Non-pigmented ciliary epithelial cell (primary cell): ENCODE results near the gene KRT79.

Experiments used
- DNase-seq: peaks from one replicate; pipeline ENCODE4 v3.0.0-alpha.2; 2010; ENCODE audit warnings: low read depth

The KRT79 gene

DNA sequence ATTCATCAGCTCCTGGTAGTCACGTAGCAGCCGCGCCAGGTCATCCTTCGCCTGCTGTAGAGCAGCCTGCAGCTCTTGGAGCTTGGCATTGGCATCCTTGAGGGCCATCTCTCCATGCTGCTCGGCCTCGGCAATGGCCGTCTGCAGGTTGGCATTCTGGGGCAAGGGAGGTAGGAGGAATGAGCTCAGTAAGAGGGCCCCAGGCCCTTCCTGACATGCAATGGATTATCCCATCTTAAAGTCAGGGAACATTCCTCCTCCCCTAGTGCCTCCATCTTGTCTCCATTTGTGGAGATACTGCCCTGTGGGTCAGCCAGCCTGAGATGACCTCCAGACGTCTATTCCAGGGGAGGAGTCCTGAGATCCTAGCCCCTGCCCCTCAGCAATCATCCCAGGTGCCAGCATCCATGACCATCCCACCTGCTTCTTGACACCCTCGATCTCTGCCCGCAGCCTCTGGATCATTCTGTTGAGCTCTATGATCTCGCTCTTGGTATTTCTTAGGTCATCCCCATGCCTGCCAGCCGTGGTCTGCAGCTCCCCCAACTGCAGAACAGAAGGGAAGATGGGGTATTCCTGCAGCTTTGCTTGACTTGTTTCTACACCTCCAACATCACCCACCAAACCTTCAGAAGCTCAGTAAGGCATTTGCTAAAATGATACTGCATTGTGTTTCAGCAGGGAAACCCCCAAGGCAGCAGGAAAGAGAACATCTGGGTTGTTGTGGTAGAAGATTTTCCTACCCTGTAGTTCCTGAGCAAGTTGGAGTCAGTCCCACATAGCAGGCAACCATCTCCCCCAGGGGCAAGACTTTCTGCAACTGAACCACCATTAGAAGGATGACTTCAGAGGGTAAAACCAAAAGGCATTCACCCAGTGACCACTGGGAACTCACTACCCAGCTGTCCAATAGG is 42.6 kb downstream of the KRT79 start:
- DNase-seq, result no peak

DNA sequence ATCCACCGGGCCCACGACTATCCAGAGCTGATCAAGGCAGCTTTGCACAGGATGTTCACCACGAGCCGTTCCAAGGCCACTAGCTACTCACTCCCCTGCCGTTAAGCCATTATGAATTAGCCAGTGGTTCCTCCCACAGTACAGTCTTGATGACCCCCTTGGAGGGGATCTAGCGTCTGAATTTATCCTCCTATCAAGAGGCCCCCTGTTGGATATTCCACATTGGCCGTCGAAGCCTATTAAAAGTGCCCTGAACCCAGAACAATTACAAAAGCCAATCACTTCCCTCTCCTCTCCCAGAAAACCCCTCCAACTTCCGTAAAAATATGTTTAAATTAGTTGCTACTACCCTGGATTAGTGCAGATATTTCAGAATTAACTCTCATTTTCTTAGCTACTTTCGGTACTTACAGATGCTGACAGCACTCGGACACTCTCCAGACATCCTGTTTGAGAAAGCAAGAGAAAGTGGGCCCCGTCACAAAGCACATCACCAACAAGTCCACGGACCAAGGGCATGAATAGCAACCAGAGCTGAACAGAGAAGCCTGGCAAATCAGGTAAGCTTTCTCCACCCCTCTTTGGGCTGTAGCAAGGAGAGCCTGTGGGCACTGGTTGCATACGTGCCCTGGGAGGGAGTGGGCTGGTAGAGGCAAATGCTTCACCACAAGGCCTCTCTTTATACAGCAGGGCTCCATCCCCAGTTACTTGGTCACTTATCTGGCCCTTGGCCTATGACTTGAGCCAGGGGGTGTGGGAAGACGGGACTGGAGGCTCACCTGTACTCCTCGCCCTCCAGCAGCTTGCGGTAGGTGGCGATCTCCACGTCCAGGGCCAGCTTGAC is 43.5 kb downstream of the KRT79 start:
- no peak for DNase-seq

DNA sequence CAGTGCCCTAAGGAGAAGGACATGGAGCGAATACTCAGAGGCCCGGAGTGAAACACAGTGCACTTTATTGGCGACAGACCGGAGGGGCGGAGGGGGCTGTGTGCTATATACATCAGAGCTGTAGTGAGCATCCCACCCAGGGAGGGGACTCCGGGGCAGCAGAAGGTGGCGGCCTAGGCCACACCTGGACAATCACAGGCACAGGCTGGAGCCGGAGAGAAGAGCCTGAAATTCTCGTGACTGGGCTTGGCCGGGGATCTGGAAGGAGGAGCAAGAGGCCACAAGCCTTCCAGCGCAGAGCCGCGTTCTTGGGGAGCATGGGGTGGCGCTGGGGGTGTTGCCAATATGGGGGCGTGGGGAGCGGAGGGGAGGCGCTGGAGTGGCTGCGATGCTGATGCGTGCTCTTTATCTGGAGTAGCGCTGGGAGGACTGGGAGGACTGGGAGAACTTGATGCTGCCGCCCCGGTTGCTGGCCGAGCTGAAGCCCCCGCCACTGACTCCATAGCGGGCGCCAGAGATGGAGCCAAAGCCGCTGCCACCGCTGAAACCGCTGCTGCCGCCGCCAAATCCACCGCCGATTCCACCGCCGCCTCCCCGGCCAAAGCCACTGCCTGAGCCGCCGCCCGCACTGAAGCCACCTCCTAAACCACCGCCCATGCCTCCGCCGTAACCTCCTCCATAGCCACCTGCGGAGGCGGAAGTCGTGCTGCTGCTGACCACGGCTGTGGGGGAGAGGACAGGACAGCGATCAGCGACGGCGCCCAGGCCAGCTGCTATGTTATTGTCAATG is 44.3 kb downstream of the KRT79 start:
- no peak for DNase-seq

DNA sequence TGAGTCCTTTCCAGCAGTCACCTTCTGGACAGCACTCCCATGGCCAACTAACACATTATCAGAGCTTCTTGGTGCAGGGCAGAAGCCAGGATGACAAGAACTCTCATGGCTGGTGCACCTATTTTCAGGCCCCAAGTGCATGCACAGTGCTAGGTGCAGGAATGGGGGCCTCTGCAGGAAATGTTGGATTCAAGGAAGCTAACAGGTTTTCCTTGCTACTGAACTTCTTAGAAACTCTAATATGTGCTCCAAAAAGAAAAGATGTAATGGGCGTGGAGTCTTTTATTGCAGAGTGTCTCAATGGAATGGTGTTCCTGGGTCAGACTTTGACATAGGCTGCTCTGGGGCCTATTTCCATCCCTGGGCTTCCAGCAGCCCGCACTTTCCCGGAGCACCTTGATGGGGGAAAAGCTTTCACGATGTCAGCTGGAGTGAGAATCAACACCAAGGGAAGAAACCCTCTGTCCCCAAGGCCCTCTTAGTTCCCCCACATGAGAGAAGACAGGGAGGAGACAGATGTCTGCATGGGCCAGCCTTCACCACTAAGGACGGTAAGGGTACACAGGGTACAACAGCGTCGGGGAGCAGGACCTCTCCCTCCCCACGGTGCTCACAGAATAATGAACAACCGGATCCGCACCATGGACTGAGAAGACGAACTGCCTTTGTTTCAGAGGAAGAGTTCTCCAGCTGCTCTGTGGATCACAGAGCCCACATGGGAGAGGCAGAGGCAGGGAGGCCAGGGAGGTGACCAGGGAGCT is 45.1 kb downstream of the KRT79 start:
- DNase-seq, result no peak

DNA sequence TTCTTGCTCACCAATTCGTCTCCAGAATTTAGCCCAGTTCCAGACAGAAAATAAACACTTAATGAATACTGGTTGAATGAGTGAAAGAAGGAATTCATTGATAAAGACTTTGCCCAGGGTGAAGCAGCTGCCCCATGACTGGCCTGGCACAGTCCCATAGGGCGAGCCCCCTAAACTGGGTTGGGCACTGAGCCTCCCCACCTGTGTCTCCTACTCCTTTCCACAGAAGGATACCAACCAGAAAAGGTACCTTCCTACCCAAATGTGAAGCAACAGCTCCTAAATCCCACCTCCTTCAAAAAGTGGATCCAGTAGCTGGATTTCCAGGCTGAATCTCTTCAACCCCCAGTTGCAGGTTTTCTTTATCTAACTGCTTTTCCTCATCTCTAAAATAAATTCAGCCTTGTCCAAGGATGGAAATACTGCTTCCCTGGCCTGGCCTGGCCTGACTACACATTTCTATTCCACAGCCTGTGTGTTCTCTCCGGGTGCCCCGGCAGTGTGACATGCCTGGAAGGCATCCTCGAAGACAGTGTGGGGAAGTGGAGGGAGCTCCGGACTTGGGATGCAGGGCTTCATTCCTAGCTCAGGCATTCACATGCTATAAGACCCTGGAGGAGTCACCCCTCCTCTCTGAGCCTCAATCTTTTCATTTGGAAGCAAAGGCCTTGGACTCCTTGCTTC is 45.8 kb downstream of the KRT79 start:
- DNase-seq, result no peak

DNA sequence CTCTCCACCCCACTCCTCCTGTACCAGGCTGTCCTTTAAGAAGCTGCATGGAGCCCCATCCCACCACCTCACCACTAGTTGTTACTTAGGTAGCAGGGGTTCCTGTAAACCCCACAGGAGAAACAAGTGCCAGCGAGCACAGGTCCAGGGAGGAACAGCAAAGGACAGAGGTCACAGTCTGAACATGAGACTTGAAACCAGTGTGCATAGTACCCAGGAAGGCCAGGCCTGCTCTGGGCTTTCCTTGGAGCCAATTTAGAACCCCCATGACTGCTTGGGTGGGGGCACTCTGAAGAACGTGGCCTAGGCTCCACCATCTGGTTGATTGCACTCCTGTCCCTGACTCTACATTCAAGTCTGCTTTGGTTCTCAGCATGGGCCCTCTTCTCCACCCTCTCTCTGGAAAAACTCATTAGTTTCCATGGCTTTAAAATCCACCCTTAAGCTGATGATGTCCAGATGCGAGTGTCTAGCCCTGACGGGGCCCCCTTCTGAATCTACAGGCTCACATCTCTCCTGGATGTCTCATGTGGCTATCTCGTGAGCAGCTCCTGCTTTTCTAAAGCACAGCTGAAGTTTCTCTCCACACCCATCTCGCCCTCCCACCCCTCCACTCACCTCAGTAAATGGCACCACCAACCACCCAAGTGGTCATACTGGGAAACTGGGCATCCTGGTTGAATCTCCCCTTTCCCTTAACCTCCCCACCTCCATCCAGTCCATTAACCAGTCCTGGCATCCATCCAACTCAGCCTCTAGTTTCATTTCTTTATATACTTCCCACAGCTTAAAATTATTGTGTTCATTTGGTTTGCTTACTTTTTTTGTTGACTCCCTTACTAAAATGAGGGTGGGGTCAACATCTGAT is 46.6 kb downstream of the KRT79 start:
- DNase-seq, result no peak

DNA sequence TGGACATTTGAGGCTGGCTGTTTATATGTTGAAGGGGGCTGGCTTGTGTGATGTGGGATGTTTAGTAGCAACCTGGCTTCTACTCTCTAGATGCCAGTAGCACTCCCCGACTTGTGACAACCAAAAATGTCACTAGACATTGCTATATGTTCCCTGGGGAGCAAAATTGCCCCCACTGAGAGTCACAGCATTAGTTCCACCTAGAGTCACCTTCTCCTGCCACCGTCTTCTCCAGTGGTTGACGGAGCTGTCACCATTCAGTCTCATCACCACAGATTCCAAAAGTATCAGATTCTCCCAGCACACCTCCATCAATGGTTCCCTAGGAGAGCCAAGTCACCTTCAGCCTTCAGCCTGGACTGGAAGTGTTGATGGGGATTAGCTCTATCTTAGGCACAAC is 49.2 kb downstream of the KRT79 start:
- DNase-seq, result no peak

DNA sequence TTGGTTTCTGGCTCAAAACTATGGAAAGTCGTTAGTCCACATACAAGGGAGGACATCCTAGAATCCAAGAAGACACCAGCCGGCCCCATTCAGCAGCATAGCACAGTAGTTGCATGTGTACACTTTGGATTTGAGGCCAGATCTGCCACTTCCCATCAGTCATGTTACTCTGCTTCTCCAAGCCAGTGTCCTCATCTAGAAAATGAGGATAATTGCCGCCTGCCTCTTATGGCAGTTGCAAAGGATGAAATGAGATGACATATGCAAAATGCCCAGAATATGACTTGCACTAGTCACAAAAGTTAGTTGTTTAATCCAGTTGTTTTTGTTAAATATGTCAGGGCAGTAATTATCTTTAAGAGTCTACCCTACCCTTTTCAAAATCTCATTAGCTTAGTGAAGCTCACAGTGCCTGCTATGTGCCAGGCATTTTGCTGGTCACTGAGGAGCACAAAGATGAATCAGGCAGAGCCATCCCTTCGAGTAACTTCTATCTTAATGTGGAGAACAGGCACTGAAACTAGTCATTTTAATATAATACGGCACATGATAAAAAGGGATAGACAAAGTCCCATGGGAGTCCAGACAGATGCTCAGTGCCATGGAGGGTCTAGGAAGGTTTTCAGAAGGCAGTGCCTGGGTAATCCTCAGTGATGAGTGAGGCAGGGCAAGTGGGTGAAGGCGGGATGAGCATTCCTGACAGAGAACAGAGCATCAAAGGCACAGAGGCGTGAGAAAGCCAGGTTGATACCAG is 50.4 kb downstream of the KRT79 start:
- DNase-seq, result no peak

DNA sequence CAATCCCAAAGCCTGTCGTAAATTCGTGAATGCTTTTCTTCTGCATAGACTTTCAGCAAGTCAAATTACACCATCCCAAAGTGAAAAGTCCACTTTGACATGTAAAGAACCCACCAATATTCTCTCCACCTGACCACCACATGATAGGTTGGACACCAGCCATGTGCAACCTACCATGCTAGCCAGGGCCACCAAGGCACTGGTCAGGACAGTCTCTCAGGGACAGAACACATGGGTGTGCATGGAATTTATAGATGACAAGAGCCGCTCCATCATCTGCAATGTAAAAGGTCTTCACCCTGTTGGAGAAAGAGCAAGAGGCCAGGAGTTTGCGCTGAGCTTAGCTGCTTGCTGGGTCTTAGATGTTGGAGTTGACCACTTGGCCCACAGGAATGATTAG is 51.6 kb downstream of the KRT79 start:
- DNase-seq, result no peak

DNA sequence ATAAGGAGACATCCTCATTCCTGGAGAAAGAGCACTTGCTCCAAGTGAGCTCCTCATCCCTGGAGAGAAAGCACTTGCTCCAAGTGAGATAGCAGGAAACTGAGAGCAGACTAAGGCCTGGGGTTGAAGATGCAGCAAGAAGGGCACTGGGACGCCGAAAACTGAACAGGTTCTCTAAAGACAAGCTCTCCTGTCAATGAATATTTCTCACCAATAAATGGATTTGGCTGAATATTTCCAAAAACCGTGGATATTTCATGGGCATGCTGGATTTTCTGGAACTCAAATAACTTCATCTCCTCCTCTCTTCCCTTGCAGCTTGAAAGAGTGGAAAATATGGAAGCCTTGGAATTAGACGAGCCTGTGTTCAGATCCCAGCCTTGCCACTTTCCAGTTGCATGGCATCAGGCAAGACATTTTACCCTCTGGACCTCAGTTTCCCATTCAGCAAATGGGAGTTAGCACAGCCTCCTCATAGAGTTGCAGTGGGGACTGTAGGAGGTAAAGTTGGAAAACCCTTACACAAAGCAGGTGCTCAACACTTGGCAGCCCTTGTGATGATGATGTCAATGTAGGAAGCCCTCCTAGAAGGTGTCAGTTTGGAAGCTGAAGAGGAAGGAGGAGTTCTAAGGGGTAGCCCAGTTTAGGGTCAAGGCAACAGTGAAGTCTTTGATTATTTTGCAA is 52.6 kb downstream of the KRT79 start:
- no peak for DNase-seq

DNA sequence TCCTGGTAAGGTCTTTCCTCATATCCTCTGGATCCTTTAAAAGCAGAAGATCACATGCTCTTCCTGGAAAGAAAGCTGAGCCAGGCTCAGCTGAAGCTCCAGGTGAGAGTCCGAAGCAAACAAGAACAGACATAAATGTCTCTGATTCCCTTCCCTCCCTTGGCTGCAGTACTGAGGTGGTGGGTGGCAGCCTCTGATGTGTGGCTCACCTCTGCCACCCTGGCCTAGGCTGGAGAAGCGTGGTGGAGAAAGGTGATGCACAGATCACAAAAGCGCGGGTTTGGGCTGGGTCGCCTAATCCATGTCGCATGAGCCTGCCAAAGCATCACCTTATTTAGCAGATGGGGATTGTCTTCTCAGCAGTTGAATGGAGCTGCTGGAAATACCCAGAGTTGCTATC is 54.2 kb downstream of the KRT79 start:
- DNase-seq, result no peak

DNA sequence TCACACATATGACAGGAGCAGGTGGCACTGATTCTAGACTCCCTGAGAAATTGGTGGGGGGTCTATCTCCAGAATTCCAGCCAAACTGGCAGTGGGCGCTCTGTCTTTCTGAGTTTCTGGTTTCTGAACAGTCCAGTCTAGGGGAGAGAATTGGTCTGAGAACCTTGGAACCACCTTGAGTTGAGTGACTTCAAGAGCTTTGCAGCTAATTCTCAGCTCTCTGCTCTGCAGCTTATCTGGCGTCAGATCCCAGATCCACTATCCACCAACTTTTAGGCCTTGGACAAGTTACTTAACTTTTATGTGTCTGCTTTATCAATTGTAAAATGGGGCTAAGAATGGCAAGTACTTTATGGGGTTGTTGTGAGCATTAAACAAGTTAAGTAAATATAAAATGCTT is 55.3 kb downstream of the KRT79 start:
- no peak for DNase-seq

DNA sequence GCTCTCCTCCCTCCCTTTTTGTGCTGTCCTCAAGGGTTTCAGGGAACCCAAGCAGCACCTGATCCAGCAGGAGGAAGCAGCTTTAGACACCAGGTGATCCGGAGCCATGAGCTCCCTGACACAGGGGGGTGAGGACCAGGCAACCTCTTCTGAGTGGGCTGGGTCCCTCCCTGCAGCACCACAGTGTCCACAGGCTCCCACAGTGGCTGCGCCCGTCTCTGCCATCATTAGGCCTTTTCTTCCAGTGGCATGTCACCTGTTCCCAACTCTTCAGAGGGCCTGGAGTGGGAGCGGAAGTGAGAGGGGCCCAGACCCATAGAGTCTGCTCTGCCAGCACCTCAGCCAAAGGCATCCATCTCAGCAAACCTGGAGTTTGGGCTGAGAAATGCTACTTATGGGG is 56.5 kb downstream of the KRT79 start:
- DNase-seq, result no peak

DNA sequence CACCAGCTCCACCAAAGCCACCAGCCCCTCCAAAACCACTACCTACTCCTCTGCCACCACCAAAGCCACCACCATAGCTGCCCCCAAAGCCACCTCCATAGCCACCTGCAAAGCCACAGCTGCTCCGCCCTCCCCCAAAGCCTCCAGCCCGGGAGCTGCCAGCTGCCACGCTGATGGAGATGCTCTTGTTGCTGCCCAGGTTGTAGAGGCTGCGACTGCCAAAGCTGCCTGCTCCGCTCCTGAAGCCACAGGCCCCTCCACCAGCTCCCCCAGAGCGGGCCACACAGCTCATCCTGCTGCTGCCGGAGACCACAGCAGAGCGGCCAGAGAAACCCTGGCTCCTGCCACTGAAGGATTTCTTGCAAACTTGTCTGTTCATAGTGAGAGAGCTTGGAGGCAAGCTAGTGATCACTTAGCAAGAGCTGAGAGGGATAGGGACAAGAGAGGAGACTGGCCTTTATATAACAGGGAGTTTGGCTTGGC is 57.2 kb downstream of the KRT79 start, which contains the start of gene KRT76:
TSS of gene KRT76 (minus strand) at position 433 of the 483 bp plus-strand sequence. CDS start at position 379, 54 bp downstream.
- DNase-seq, result no peak

DNA sequence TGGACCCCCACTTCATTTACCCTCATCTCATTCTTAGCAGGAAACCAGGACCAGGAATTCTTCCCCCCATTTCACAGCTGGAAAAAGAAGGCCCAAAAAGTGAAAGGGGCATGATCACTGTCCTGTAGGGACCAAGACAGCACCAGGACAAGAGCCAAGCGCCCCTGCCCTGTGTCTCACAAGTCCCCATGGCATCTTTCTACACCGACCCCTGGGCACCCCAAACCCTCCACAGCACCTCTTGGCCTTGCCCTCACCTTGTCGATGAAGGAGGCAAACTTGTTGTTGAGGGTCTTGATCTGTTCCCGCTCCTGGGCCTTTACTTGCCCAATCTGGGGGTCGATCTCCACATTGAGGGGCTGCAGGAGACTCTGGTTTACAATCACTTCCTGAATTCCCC is 57.7 kb downstream of the KRT79 start:
- no peak for DNase-seq

DNA sequence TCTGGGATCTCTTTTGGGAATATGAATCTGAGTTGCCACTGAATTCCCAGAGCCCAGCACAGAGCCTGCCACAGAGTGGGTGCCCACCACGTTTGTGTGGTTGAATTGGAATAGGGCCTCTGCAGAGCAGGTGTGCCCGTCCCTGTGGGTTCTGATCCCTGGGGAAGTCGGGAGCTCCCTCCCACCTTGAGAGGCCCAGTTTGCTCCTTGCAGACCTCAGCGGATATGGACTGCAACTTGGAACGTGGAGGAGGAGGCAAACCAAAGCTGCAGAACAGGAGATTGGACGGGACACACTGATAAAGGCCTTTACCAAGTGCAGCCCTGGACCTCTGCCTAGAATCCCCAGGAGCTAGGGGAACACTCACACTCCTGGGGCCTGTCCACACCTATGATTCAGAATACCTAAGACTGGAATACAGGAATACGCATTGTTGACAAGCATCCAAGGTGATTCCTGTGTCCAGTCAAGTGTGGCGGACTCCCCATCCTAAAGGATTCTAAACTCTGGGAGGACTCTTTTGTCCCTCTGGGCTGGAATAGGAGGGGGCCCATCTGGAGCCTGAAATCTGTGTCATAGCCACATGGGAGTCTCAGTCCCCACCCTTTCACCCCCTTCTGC is 59.4 kb downstream of the KRT79 start:
- no peak for DNase-seq

DNA sequence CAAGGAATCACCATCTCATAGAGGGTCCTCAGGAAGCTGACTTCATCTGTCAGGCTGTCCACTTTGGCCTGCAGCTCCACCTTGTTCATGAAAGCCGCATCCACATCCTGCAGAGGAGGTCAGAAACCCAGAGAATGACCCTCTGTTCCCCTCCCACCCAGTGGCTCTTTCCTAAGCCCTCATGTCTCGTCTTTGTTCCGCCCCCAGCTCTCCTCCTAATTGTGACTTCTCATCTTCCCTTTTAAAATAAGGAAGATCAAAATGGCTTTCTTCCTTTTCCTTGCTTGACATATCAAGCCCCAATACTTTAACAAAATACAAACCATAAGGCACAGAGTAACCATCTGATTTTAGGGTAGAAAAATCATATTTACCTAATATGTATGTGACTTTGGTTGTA is 61.3 kb downstream of the KRT79 start:
- no peak for DNase-seq

DNA sequence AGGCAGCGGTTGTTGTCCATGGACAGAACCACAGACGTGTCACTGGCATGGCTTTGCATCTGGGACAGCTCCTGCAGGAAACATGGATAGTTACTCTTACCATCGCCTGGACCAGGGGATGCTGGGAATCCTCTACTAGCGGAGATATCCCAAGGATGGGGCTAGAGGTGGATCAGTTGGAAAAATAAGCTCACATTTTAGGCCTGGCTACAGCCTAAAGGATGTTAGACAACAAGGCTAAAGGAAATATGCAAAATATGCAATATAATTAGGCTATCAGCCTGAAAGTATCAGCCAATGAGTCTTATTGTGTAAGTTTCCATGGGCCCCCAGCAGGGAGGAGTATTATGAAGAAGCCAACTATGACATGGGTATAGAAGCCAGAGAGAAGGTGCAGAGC is 61.9 kb downstream of the KRT79 start:
- no peak for DNase-seq
